ENCODE data around the gene HOXA11. TPM values are rescaled to one million over a fixed set of nuclear protein-coding genes. Genes with fewer than 3 reads are reported as not detected.

The HOXA11 gene
- polyA plus RNA-seq, 1 donor from 2014 or later, result not detected

DNA sequence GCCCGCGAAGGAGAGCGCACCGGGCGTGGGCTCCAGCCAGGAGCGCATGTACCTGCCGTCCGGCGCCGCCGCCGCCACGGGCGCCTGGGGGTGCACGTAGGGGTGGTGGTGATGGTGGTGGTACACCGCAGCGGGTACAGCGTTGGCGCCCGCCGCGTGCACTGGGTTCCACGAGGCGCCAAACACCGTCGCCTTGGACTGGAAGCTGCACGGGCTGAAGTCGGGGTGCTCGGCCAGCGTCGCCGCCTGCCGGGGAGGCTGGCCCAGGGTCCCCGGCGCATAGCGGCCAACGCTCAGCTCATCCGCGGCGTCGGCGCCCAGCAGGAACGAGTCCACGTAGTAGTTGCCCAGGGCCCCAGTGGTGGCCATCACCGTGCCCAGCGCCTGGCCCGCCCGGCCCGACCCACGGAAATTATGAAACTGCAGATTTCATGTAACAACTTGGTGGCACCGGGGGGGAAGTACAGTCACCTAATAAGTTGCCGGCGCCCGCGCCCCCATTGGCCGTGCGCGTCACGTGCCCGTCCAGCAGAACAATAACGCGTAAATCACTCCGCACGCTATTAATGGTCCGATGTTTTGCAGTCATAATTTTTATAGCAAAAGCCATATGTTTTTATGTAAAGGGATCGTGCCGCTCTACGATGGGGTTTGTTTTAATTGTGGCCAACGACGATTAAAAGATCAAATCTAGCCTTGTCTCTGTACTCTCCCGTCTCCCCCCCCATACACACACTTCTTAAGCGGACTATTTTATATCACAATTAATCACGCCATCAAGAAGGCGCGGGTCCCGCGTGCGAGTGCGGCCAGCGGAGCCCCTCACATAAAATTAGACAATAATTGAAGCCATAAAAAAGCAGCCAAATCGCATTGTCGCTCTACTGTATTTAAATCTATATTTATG is 19.7 kb downstream of the HOXA11 start, which contains the start of gene HOXA9:
HOXA9 (minus strand) TSS at position 449 of the 907 bp plus-strand sequence; CDS start at position 369, 80 bp downstream.
- Histone ChIP-seq H4K20me1 (ENCODE audit: insufficient read depth) (no peaks in the 10 kb centered on the region), H3K27me3 (ENCODE audit: insufficient read depth, low read depth, low read length) (peaks cover 99% of the 10 kb centered on the region), H3K9ac (ENCODE audit: low read length) (no peak within 1 kb of the TSS), H3K27ac (ENCODE audit: low read length) (no peak within 1 kb of the TSS), H3K36me3 (ENCODE audit: insufficient read depth, low read length) (no peaks in the 10 kb centered on the region), H3K4me3 (ENCODE audit: low read length) (no peak within 1 kb of the TSS), H3K9me2 (ENCODE audit: insufficient read depth, low read length) (no peaks in the 10 kb centered on the region), H3F3A (ENCODE audit: insufficient read depth, low read length, poor library complexity, severe bottlenecking) (no peaks in the 10 kb centered on the region), H3K79me2 (replicated peaks; ENCODE audit: insufficient read depth, low read length) (no peaks in the 10 kb centered on the region), H2AFZ (ENCODE audit: low read depth, low read length) (no peak within 1 kb of the TSS), H3K4me2 (ENCODE audit: low read length) (no peak within 1 kb of the TSS), H3K9me3 (ENCODE audit: low read length) (peaks cover 18% of the 10 kb centered on the region)
- TF ChIP-seq POLR2AphosphoS5 (IDR thresholded peaks at IDR 0.05) (no peak), EZH2 (IDR thresholded peaks at IDR 0.05; ENCODE audit: borderline replicate concordance, insufficient read depth, low read length, poor library complexity, severe bottlenecking) (peak; percentile 92)

DNA sequence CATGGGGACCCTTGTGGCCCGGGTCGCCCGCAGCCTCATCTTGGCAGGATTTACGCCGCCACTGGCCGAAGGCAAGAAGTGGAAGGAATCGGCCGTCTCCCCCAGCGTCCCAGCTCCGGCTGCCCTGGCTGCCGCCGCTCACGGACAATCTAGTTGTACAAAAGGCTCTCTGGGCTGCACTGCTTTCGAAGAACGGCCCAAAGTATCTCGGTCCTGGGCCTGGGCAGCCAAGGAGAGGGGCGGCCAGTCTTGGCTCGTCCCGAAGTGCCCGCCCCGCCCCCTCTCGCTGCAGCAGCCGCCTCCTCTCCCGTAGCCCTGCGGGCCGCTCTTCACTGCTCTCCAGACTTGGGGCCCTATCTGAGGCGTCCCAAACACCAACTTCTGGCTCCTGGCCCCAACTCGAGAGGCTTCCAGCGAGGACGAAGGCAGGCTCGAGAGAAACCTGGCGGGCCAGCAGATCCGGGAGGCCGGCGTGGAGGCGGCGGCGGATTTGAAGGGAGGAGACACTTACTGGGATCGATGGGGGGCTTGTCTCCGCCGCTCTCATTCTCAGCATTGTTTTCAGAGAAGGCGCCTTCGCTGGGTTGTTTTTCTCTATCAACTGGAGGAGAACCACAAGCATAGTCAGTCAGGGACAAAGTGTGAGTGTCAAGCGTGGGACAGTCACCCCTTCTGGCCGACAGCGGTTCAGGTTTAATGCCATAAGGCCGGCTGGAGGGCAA is 20.5 kb downstream of the HOXA11 start:
- Histone ChIP-seq H3K4me3 (ENCODE audit: low read length) (no peak overlapping the region), H3K27me3 (ENCODE audit: insufficient read depth, low read depth, low read length) (peaks cover 99% of the 10 kb centered on the region), H3K9me2 (ENCODE audit: insufficient read depth, low read length) (no peaks in the 10 kb centered on the region), H3F3A (ENCODE audit: insufficient read depth, low read length, poor library complexity, severe bottlenecking) (no peaks in the 10 kb centered on the region), H3K36me3 (ENCODE audit: insufficient read depth, low read length) (no peaks in the 10 kb centered on the region), H4K20me1 (ENCODE audit: insufficient read depth) (no peaks in the 10 kb centered on the region), H3K9ac (ENCODE audit: low read length) (no peak overlapping the region), H3K27ac (ENCODE audit: low read length) (no peak overlapping the region), H3K79me2 (replicated peaks; ENCODE audit: insufficient read depth, low read length) (no peaks in the 10 kb centered on the region), H3K4me2 (ENCODE audit: low read length) (no peak overlapping the region), H3K9me3 (ENCODE audit: low read length) (peaks cover 22% of the 10 kb centered on the region), H2AFZ (ENCODE audit: low read depth, low read length) (no peak overlapping the region)
- TF ChIP-seq EP300 (conservative IDR thresholded peaks at IDR 0.05; ENCODE audit: poor library complexity, severe bottlenecking) (no peak), RAD21 (conservative IDR thresholded peaks at IDR 0.05) (no peak), REST (IDR thresholded peaks at IDR 0.05; ENCODE audit: borderline replicate concordance) (no peak), MXI1 (conservative IDR thresholded peaks at IDR 0.05; ENCODE audit: poor library complexity, severe bottlenecking) (no peak), TAF1 (IDR thresholded peaks at IDR 0.05; ENCODE audit: low read depth) (no peak), EZH2 (IDR thresholded peaks at IDR 0.05; ENCODE audit: borderline replicate concordance, insufficient read depth, low read length, poor library complexity, severe bottlenecking) (no peak), SMC3 (conservative IDR thresholded peaks at IDR 0.05; ENCODE audit: poor library complexity) (no peak), POLR2AphosphoS5 (IDR thresholded peaks at IDR 0.05) (no peak)
- TF ChIP-seq, protein P1, sequence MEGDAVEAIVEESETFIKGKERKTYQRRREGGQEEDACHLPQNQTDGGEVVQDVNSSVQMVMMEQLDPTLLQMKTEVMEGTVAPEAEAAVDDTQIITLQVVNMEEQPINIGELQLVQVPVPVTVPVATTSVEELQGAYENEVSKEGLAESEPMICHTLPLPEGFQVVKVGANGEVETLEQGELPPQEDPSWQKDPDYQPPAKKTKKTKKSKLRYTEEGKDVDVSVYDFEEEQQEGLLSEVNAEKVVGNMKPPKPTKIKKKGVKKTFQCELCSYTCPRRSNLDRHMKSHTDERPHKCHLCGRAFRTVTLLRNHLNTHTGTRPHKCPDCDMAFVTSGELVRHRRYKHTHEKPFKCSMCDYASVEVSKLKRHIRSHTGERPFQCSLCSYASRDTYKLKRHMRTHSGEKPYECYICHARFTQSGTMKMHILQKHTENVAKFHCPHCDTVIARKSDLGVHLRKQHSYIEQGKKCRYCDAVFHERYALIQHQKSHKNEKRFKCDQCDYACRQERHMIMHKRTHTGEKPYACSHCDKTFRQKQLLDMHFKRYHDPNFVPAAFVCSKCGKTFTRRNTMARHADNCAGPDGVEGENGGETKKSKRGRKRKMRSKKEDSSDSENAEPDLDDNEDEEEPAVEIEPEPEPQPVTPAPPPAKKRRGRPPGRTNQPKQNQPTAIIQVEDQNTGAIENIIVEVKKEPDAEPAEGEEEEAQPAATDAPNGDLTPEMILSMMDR (IDR thresholded peaks at IDR 0.05; ENCODE audit: poor library complexity, severe bottlenecking), result no peak
